GM23248 (cell line): ENCODE data around the gene MEF2A. TPM values are rescaled to one million over a fixed set of nuclear protein-coding genes. Genes with fewer than 3 reads are reported as not detected.

Experiments used
- DNase-seq: peaks from one replicate; pipeline ENCODE4 v3.0.0-alpha.2; 2015
- H2AFZ ChIP-seq: fragments of 200-600 bp; sonication (generic); 2 replicates; pipeline ENCODE4 v1.6.1; 2016; ENCODE audit warnings: antibody characterized with exemption
- H3F3A ChIP-seq: fragments of 200-600 bp; sonication (generic); 2 replicates; pipeline ENCODE4 v1.6.1; 2016; ENCODE audit warnings: mild to moderate bottlenecking, antibody characterized with exemption, mixed run types; ENCODE audit not compliant: insufficient read depth
- H3K27ac ChIP-seq: fragments of 200-600 bp; sonication (generic); 2 replicates; pipeline ENCODE4 v1.5.1; 2016; ENCODE audit warnings: mild to moderate bottlenecking
- H3K27me3 ChIP-seq: fragments of 200-600 bp; sonication (generic); replicated peaks from 2 replicates; pipeline ENCODE4 v1.6.1; 2016; ENCODE audit warnings: mild to moderate bottlenecking; ENCODE audit not compliant: insufficient read depth
- H3K36me3 ChIP-seq: fragments of 200-600 bp; sonication (generic); 2 replicates; pipeline ENCODE4 v1.6.1; 2016; ENCODE audit warnings: low read depth, mild to moderate bottlenecking
- H3K4me1 ChIP-seq: fragments of 200-600 bp; sonication (generic); 2 replicates; pipeline ENCODE4 v1.6.1; 2016; ENCODE audit warnings: mild to moderate bottlenecking; ENCODE audit not compliant: insufficient read depth
- H3K4me2 ChIP-seq: fragments of 200-600 bp; sonication (generic); one replicate; pipeline ENCODE4 v1.6.1; 2016; ENCODE audit warnings: mild to moderate bottlenecking; ENCODE audit not compliant: unreplicated experiment
- H3K4me3 ChIP-seq: fragments of 200-600 bp; sonication (generic); 2 replicates; pipeline ENCODE4 v1.5.1; 2016; ENCODE audit warnings: mild to moderate bottlenecking
- H3K79me2 ChIP-seq: fragments of 200-600 bp; sonication (generic); 2 replicates; pipeline ENCODE4 v1.6.1; 2016; ENCODE audit warnings: mild to moderate bottlenecking; ENCODE audit not compliant: insufficient read depth
- H3K9ac ChIP-seq: fragments of 200-600 bp; sonication (generic); 2 replicates; pipeline ENCODE4 v1.6.1; 2016; ENCODE audit warnings: mild to moderate bottlenecking
- H3K9me2 ChIP-seq: fragments of 200-600 bp; sonication (generic); 2 replicates; pipeline ENCODE4 v1.6.1; 2016; ENCODE audit warnings: mixed run types, mild to moderate bottlenecking, moderate library complexity; ENCODE audit not compliant: insufficient read depth
- H3K9me3 ChIP-seq: fragments of 200-600 bp; sonication (generic); one replicate; pipeline ENCODE4 v1.6.1; 2017; ENCODE audit warnings: low read depth
- H4K20me1 ChIP-seq: fragments of 200-600 bp; sonication (generic); 2 replicates; pipeline ENCODE4 v1.6.0; 2016; ENCODE audit not compliant: insufficient read depth
- EZH2 ChIP-seq: fragments of 200-600 bp; sonication (generic); IDR thresholded peaks from 2 replicates; pipeline ENCODE4 v1.6.1; 2018; ENCODE audit warnings: antibody characterized with exemption, mild to moderate bottlenecking; ENCODE audit not compliant: insufficient read depth, poor library complexity, severe bottlenecking
- EZH2phosphoT487 ChIP-seq: fragments of 200-600 bp; sonication (generic); IDR thresholded peaks from 2 replicates; pipeline ENCODE4 v1.6.1; 2018; ENCODE audit warnings: antibody characterized with exemption, moderate library complexity, mild to moderate bottlenecking, low read depth; ENCODE audit not compliant: insufficient read depth
- WGBS, 2 experiments: methylation state at CpG; one replicate each; pipeline ENCODE4 v1.1.6; 2015 to 2017; ENCODE audit warnings: low lambda C conversion rate in 2 of 2, low coverage in 1 of 2; ENCODE audit errors: missing lambda C conversion rate in 2 of 2; 5-methylcytosine and 5-hydroxymethylcytosine counted together
- in situ Hi-C: fragments of 300-500 bp; cut with MboI; formaldehyde crosslinking; loops from 2 replicates; pipeline ENCODE4 v1.15.0; 2020
- polyA plus RNA-seq: library from polyadenylated mRNA; unstranded; fragments of >200 nt; fragmentation: Nextera tagmentation; extraction: Ambion mirVana; gene quantifications from 2 replicates; pipeline ENCODE4 v1.2.1, GENCODE V29; 2016
- total RNA-seq: library from RNA; depleted of rRNA; stranded (reverse); fragments of >200 nt; shearing (Covaris generic); gene quantifications from 2 replicates; pipeline ENCODE4 v1.2.3, GENCODE V29; 2014

The MEF2A gene
- total and polyA plus RNA-seq, 2 experiments from 2014 or later: 24.3 to 37.8 TPM

DNA sequence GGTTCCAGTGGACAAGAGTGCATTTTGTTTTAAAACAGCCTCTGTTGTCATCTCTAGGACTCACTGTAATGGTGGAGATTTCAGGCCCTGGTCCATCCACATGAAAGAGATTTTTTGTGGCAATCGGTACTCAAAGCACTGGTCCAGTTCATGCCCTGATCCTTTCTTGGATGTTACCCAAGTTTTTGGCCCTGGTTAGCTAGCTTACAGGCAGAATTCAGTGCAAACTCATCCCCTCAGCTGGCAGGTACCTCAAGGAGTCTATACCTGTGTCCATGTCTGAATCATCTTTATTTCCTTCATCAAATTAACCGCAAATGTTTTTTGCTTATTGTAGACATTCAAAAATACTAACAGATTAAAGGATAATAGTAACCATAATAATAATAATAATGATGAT, 13.7 kb upstream of the MEF2A start:
- in situ Hi-C loops: no loop called here
- no peaks in the 10 kb centered on the region for H3F3A ChIP-seq
- no peaks in the 10 kb centered on the region for H3K79me2 ChIP-seq
- H3K4me2 ChIP-seq: no peak overlapping the region
- no peak overlapping the region for H3K9ac ChIP-seq
- H3K27ac ChIP-seq: no peak overlapping the region
- no peaks in the 10 kb centered on the region for H3K36me3 ChIP-seq
- WGBS, 2 experiments: 93 to 97% methylated on average over 2 of the region's 2 CpGs
- no peaks in the 10 kb centered on the region for H3K9me2 ChIP-seq
- no peaks in the 10 kb centered on the region for H3K4me1 ChIP-seq
- no peaks in the 10 kb centered on the region for H3K9me3 ChIP-seq
- TF ChIP-seq EZH2 (no peak), EZH2phosphoT487 (no peak)
- H2AFZ ChIP-seq: no peak overlapping the region
- no peaks in the 10 kb centered on the region for H4K20me1 ChIP-seq
- no peaks in the 10 kb centered on the region for H3K27me3 ChIP-seq
- no peak for DNase-seq
- no peak overlapping the region for H3K4me3 ChIP-seq

DNA sequence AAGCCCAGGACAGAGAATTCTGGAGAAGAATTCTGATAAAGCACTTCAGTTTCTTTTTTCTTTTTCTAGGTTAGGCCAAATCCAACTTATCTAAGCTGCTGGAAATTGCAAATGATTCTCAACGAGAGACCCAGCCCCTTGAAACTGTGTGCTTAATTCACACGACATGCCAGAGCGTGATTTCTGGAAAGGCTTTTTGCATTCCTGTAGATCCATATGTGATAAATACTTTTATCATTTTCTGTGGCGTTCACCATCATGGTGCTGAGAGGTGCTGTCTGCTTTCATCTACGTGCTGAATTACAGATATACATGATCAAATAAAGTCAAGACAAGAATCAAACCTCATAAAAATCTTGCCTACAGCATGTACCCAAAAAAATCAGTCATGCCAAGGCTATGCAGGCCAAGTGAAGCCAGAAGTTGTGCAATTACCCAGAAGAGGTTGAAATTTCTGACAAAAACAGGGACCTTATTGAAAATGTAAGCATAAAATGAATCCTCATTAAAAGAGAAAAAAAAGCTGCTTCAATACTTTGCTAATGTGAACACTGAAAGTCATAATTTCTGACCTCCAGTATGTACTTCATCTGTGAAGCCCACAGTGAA, 10.8 kb upstream of the MEF2A start:
- WGBS, 2 experiments: 32 to 41% methylated on average over 5 of the region's 5 CpGs
- H3K4me1 ChIP-seq: peaks cover 6% of the 10 kb centered on the region; the same call in 1 of the 2 replicates
- H3K36me3 ChIP-seq: no peaks in the 10 kb centered on the region
- H3K4me3 ChIP-seq: no peak overlapping the region
- no peaks in the 10 kb centered on the region for H4K20me1 ChIP-seq
- in situ Hi-C loops: no loop called here
- H2AFZ ChIP-seq: no peak overlapping the region; the same call in 1 of the 2 replicates
- H3K4me2 ChIP-seq: no peak overlapping the region
- H3K27me3 ChIP-seq: no peaks in the 10 kb centered on the region
- no peak overlapping the region for H3K9ac ChIP-seq
- H3K27ac ChIP-seq: no peak overlapping the region
- H3K79me2 ChIP-seq: no peaks in the 10 kb centered on the region
- DNase-seq: peak; percentile 46
- H3K9me2 ChIP-seq: no peaks in the 10 kb centered on the region
- H3F3A ChIP-seq: no peaks in the 10 kb centered on the region
- no peaks in the 10 kb centered on the region for H3K9me3 ChIP-seq
- TF ChIP-seq EZH2phosphoT487 (no peak), EZH2 (no peak)

- H3K9ac ChIP-seq: no peak overlapping the region
- H3K27me3 ChIP-seq: no peaks in the 10 kb centered on the region
- no peaks in the 10 kb centered on the region for H4K20me1 ChIP-seq
- no peaks in the 10 kb centered on the region for H3K36me3 ChIP-seq
- H3K9me2 ChIP-seq: no peaks in the 10 kb centered on the region
- in situ Hi-C loops: no loop called here
- H3K9me3 ChIP-seq: no peaks in the 10 kb centered on the region
- WGBS, 2 experiments: 59 to 65% methylated on average over 5 of the region's 5 CpGs
- TF ChIP-seq EZH2: no peak
- TF ChIP-seq EZH2phosphoT487: no peak
- no peak overlapping the region for H3K4me2 ChIP-seq
- no peaks in the 10 kb centered on the region for H3K79me2 ChIP-seq
- no peak for DNase-seq
- H3K4me3 ChIP-seq: no peak overlapping the region
- H3K27ac ChIP-seq: no peak overlapping the region
- H2AFZ ChIP-seq: no peak overlapping the region
- H3K4me1 ChIP-seq: peaks cover 6% of the 10 kb centered on the region; the same call in 1 of the 2 replicates
- no peaks in the 10 kb centered on the region for H3F3A ChIP-seq
These were observed 9.8 kb upstream of the MEF2A start for GRCh38 chr15:99556011-99556410.

DNA sequence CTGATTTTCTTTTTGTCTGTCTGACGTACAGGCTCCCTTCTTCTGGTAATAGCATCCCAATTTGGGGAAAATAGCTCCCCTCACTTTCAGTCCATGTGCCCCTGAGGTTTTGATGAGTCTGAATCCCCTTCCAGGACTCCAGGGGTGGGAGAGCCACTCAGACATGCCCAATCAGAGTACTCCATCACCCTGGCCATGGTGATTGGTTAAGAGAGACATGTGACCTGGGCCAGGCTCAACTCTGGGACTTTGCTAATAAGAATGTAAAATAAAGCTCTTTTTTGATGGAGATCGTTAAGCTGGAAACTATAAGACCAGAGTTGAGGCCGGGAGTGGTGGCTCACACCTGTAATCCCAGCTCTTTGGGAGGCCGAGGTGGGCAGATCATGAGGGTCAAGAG, 9.2 kb upstream of the MEF2A start:
- no peak overlapping the region for H3K27ac ChIP-seq
- no peaks in the 10 kb centered on the region for H3K9me3 ChIP-seq
- H4K20me1 ChIP-seq: no peaks in the 10 kb centered on the region
- no peak overlapping the region for H3K4me2 ChIP-seq
- WGBS, 2 experiments: 86 to 87% methylated on average over 4 of the region's 4 CpGs
- no peaks in the 10 kb centered on the region for H3K9me2 ChIP-seq
- H3K36me3 ChIP-seq: no peaks in the 10 kb centered on the region
- in situ Hi-C loops: no loop called here
- H3K9ac ChIP-seq: no peak overlapping the region
- no peak overlapping the region for H3K4me3 ChIP-seq
- no peaks in the 10 kb centered on the region for H3F3A ChIP-seq
- H3K27me3 ChIP-seq: no peaks in the 10 kb centered on the region
- H3K4me1 ChIP-seq: peaks cover 6% of the 10 kb centered on the region; the same call in 1 of the 2 replicates
- no peak overlapping the region for H2AFZ ChIP-seq
- TF ChIP-seq EZH2phosphoT487: no peak
- DNase-seq: no peak
- H3K79me2 ChIP-seq: no peaks in the 10 kb centered on the region
